Testis (tissue), 3 donors: ENCODE data around the gene UNK. TPM values are rescaled to one million over a fixed set of nuclear protein-coding genes. Genes with fewer than 3 reads are reported as not detected.
"Not testable (repeated sequence)": the region's sequence is repeated elsewhere in the genome, so short reads cannot be mapped to it uniquely, and the experiment has no call there.

ENCODE experiments used
- DNase-seq: peaks from one replicate; pipeline ENCODE4 v3.0.0-alpha.2; 2019
- H3K27ac ChIP-seq, 2 donors: fragments of 200-600 bp; sonication (generic); one replicate each; pipeline ENCODE4 v1.5.1; 2019
- H3K27me3 ChIP-seq: fragments of 200-600 bp; sonication (generic); one replicate; pipeline ENCODE4 v1.5.1; 2019
- H3K36me3 ChIP-seq: fragments of 200-600 bp; sonication (generic); one replicate; pipeline ENCODE4 v1.5.1; 2017; ENCODE audit warnings: low read depth; ENCODE audit errors: missing control alignments
- H3K4me1 ChIP-seq: fragments of 200-600 bp; sonication (generic); one replicate; pipeline ENCODE4 v1.5.1; 2019
- H3K4me3 ChIP-seq, 2 donors: fragments of 200-600 bp; sonication (generic); one replicate each; pipeline ENCODE4 v1.5.1; 2017 to 2019
- H3K9me3 ChIP-seq: fragments of 200-600 bp; sonication (generic); one replicate; pipeline ENCODE4 v1.5.1; 2017
- CTCF ChIP-seq, 3 experiments: fragments of 450-650 bp in 2 of 3; fragments of 200-600 bp in 1 of 3; sonication (generic) in 1 of 3; IDR thresholded peaks; one replicate each; pipeline ENCODE4 v1.5.1; 2016 to 2019; ENCODE audit warnings: antibody characterized with exemption in 3 of 3, mild to moderate bottlenecking in 2 of 3, moderate library complexity in 1 of 3
- POLR2A ChIP-seq: fragments of 450-650 bp; IDR thresholded peaks from one replicate; pipeline ENCODE4 v1.6.1; 2017; ENCODE audit warnings: antibody characterized with exemption, mild to moderate bottlenecking, moderate library complexity
- WGBS, 2 donors: methylation state at CpG; one replicate each; pipeline ENCODE4 v1.1.5; 2018; 5-methylcytosine and 5-hydroxymethylcytosine counted together
- intact Hi-C: fragments of 100-400 bp; cut with DNase I; formaldehyde crosslinking; loops from one replicate; pipeline ENCODE4 v1.15.1; 2023; ENCODE audit warnings: low total_unique reads
- polyA plus RNA-seq: library from polyadenylated mRNA; stranded (reverse); fragments of 350-450 nt; fragmentation: Illumina TruSeq; extraction: RNeasy Lipid Tissue Mini Kit (QIAGEN cat#74804); gene quantifications from one replicate; pipeline ENCODE4 v1.2.3, GENCODE V29; 2014; ENCODE audit warnings: low read depth, low replicate concordance; ENCODE audit not compliant: insufficient read depth
- total RNA-seq, 2 donors: library from RNA; depleted of rRNA; stranded (reverse); fragments of >200 nt; gene quantifications; one replicate each; pipeline ENCODE4 v1.2.3, GENCODE V29; 2016

Gene UNK
- total and polyA plus RNA-seq, 3 donors from 2014 or later: 57.2 to 76.0 (median 66.7) TPM

- intact Hi-C loops: no loop called here
- H3K27ac ChIP-seq: peak overlapping the region; percentile 9 to 67
- H3K36me3 ChIP-seq: no peaks in the 10 kb centered on the region
- H3K9me3 ChIP-seq: no peaks in the 10 kb centered on the region
- no peak overlapping the region for H3K4me3 ChIP-seq
- TF ChIP-seq CTCF (IDR thresholded peaks at IDR 0.05) (no peak), POLR2A (no peak)
- peaks cover 11% of the 10 kb centered on the region for H3K4me1 ChIP-seq
- DNase-seq: peak; percentile 71
- 63 to 70% methylated on average over 3 to 18 of the region's 18 CpGs for WGBS, 2 donors
- no peaks in the 10 kb centered on the region for H3K27me3 ChIP-seq
These were observed 24.5 kb downstream of the UNK start for GRCh38 chr17:75808905-75809621.

DNA sequence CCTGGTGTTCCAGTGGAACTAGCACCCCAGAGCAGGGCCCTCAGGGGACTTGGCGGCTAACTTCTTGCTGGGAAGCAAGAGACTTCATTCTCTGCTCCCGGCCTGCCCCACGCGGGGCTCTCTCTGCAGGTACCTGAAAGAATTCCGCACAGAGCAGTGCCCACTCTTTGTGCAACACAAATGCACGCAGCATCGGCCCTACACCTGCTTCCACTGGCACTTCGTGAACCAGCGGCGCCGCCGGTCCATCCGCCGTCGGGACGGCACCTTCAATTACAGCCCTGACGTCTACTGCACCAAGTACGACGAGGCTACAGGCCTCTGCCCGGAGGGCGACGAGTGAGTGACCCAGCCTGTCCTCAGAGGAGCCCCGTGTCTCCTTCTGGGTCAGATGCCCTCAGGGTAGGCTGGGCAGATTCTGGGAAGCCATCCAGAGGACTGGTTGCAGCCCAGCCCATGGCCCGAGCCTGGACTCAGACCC lies 25.1 kb downstream of the UNK start:
- no peaks in the 10 kb centered on the region for H3K27me3 ChIP-seq
- intact Hi-C loops: no loop called here
- 88 to 96% methylated on average over 10 to 24 of the region's 24 CpGs for WGBS, 2 donors
- H3K9me3 ChIP-seq: no peaks in the 10 kb centered on the region
- peak overlapping the region in 1 of 2 donors; percentile 67 for H3K27ac ChIP-seq
- no peaks in the 10 kb centered on the region for H3K36me3 ChIP-seq
- peaks cover 11% of the 10 kb centered on the region for H3K4me1 ChIP-seq
- no peak overlapping the region for H3K4me3 ChIP-seq
- TF ChIP-seq POLR2A (no peak), CTCF (IDR thresholded peaks at IDR 0.05) (no peak)
- DNase-seq: no peak

DNA sequence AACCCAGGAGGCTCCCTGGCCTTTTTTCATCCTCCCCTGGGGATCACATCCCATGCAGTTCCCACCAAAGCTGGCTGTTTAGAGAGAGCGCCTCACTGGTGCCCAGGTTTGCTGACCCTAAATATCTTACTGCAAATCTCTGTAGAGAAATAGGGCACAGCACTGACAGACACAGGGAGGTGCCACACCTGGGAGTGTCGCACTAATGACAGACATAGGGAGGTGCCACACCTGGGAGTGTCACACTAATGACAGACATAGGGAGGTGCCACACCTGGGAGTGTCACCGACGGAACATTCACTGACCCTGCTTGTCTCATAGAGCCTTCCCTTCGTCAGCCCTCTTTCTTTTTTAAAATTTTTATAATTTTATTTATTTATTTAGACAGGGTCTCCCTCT lies 25.6 kb downstream of the UNK start:
- Histone ChIP-seq H3K27me3 (no peaks in the 10 kb centered on the region), H3K4me1 (peaks cover 11% of the 10 kb centered on the region), H3K9me3 (no peaks in the 10 kb centered on the region), H3K27ac (peak overlapping the region in 1 of 2 donors; percentile 67), H3K4me3 (no peak overlapping the region), H3K36me3 (no peaks in the 10 kb centered on the region)
- 92 to 98% methylated on average over 5 of the region's 5 CpGs for WGBS, 2 donors
- TF ChIP-seq CTCF (IDR thresholded peaks at IDR 0.05): no peak
- TF ChIP-seq POLR2A: no peak
- intact Hi-C loops: no loop called here
- no peak for DNase-seq

GRCh38 chr17:75810756-75811155 lies 26.1 kb downstream of the UNK start:
- H3K27me3 ChIP-seq, intact Hi-C loops, H3K27ac ChIP-seq, H3K9me3 ChIP-seq, H3K36me3 ChIP-seq, H3K4me3 ChIP-seq, DNase-seq: not testable (repeated sequence)
- WGBS, 2 donors: 94 to 95% methylated on average over 11 of the region's 11 CpGs
- H3K4me1 ChIP-seq: peaks cover 11% of the 10 kb centered on the region

DNA sequence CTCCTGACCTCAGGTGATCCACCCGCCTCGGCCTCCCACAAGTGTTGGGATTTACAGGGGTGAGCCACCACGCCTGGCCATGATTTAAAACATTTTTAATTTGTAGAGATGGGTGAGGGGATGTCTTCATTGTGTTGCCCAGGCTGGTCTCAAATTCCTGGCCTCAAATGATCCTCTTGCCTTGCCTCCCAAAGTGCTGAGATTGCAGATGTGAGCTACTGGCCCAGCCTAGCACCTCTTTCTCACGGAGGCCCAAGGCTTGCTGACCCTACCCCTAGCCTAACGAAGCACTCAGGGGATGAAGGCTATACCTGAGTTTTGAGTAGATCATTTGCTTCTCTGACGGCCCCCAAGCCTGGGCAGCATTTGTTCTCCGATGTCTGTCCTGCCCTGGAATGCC lies 26.6 kb downstream of the UNK start:
- intact Hi-C loops: no loop called here
- no peak overlapping the region for H3K27ac ChIP-seq
- no peak overlapping the region for H3K4me3 ChIP-seq
- H3K9me3 ChIP-seq: no peaks in the 10 kb centered on the region
- WGBS, 2 donors: 94 to 100% methylated on average over 5 to 7 of the region's 7 CpGs
- TF ChIP-seq CTCF (IDR thresholded peaks at IDR 0.05) (no peak), POLR2A (no peak)
- H3K36me3 ChIP-seq: no peaks in the 10 kb centered on the region
- DNase-seq: no peak
- peaks cover 11% of the 10 kb centered on the region for H3K4me1 ChIP-seq
- H3K27me3 ChIP-seq: no peaks in the 10 kb centered on the region
